Osteocyte (in vitro differentiated cells): Measurements from ENCODE around the gene MTUS2. TPM values are rescaled to one million over a fixed set of nuclear protein-coding genes. Genes with fewer than 3 reads are reported as not detected.

Experiments used
- DNase-seq: peaks from one replicate; pipeline ENCODE4 v3.0.0; 2021; ENCODE audit warnings: mixed read lengths; ENCODE audit not compliant: unreplicated experiment; ENCODE audit errors: extremely low spot score
- H3K27ac Mint-ChIP-seq: one replicate; pipeline ENCODE4 v1.8.0; 2021; ENCODE audit warnings: mild to moderate bottlenecking, mixed read lengths; ENCODE audit not compliant: unreplicated experiment
- H3K27me3 Mint-ChIP-seq: one replicate; pipeline ENCODE4 v1.8.0; 2021; ENCODE audit warnings: mixed read lengths; ENCODE audit not compliant: unreplicated experiment
- H3K36me3 Mint-ChIP-seq: one replicate; pipeline ENCODE4 v1.8.0; 2021; ENCODE audit warnings: mixed read lengths; ENCODE audit not compliant: unreplicated experiment
- H3K4me1 Mint-ChIP-seq: one replicate; pipeline ENCODE4 v1.8.0; 2021; ENCODE audit warnings: mixed read lengths; ENCODE audit not compliant: unreplicated experiment
- H3K4me3 Mint-ChIP-seq: one replicate; pipeline ENCODE4 v1.8.0; 2021; ENCODE audit warnings: mild to moderate bottlenecking, moderate library complexity, mixed read lengths; ENCODE audit not compliant: unreplicated experiment
- H3K9me3 Mint-ChIP-seq: one replicate; pipeline ENCODE4 v1.8.0; 2021; ENCODE audit warnings: mixed read lengths; ENCODE audit not compliant: unreplicated experiment
- CTCF ChIP-seq: fragments of 200-600 bp; sonication (generic); IDR thresholded peaks from 2 replicates; pipeline ENCODE4 v1.5.0; 2021; ENCODE audit warnings: antibody characterized with exemption, mild to moderate bottlenecking, moderate library complexity
- total RNA-seq: library from RNA; stranded (reverse); gene quantifications from 2 replicates; pipeline ENCODE4 v1.2.1, GENCODE V29; 2021

MTUS2 gene
- total RNA-seq, 1 donor from 2014 or later, result 0.05 TPM

- peaks cover 5% of the 10 kb centered on the region for H3K27me3 Mint-ChIP-seq
- no peak overlapping the region for H3K4me3 Mint-ChIP-seq
- no peaks in the 10 kb centered on the region for H3K4me1 Mint-ChIP-seq
- no peak for TF ChIP-seq CTCF
- H3K27ac Mint-ChIP-seq, result no peak overlapping the region
- H3K9me3 Mint-ChIP-seq, result peaks cover 20% of the 10 kb centered on the region
- no peak for DNase-seq
- H3K36me3 Mint-ChIP-seq, result no peaks in the 10 kb centered on the region
Measured at GRCh38 chr13:28875846-28876615, 55.9 kb downstream of the MTUS2 start.

- Mint-ChIP-seq H3K36me3 (no peaks in the 10 kb centered on the region), H3K9me3 (peaks cover 9% of the 10 kb centered on the region), H3K4me1 (no peaks in the 10 kb centered on the region), H3K27ac (no peak overlapping the region), H3K27me3 (peaks cover 5% of the 10 kb centered on the region), H3K4me3 (no peak overlapping the region)
- DNase-seq, result no peak
- TF ChIP-seq CTCF, result no peak
Measured at GRCh38 chr13:28877408-28877807, 57.3 kb downstream of the MTUS2 start.

GRCh38 chr13:28885181-28885580, 65.0 kb downstream of the MTUS2 start:
- no peaks in the 10 kb centered on the region for H3K4me1 Mint-ChIP-seq
- no peaks in the 10 kb centered on the region for H3K36me3 Mint-ChIP-seq
- no peak overlapping the region for H3K27ac Mint-ChIP-seq
- H3K4me3 Mint-ChIP-seq, result no peak overlapping the region
- no peak for DNase-seq
- no peaks in the 10 kb centered on the region for H3K9me3 Mint-ChIP-seq
- no peak for TF ChIP-seq CTCF
- peaks cover 3% of the 10 kb centered on the region for H3K27me3 Mint-ChIP-seq

- no peak overlapping the region for H3K4me3 Mint-ChIP-seq
- no peak for TF ChIP-seq CTCF
- DNase-seq, result no peak
- no peaks in the 10 kb centered on the region for H3K27me3 Mint-ChIP-seq
- H3K27ac Mint-ChIP-seq, result no peak overlapping the region
- no peaks in the 10 kb centered on the region for H3K9me3 Mint-ChIP-seq
- H3K36me3 Mint-ChIP-seq, result no peaks in the 10 kb centered on the region
- H3K4me1 Mint-ChIP-seq, result no peaks in the 10 kb centered on the region
Measured at GRCh38 chr13:28889086-28889732, 69.1 kb downstream of the MTUS2 start.

GRCh38 chr13:28890712-28891111, 70.6 kb downstream of the MTUS2 start:
- H3K9me3 Mint-ChIP-seq, result peaks cover 1% of the 10 kb centered on the region
- no peak for DNase-seq
- no peaks in the 10 kb centered on the region for H3K4me1 Mint-ChIP-seq
- H3K27ac Mint-ChIP-seq, result no peak overlapping the region
- no peak overlapping the region for H3K4me3 Mint-ChIP-seq
- TF ChIP-seq CTCF, result no peak
- H3K36me3 Mint-ChIP-seq, result no peaks in the 10 kb centered on the region
- H3K27me3 Mint-ChIP-seq, result no peaks in the 10 kb centered on the region
